ENCODE measurements around the gene SPTBN5.

DNA sequence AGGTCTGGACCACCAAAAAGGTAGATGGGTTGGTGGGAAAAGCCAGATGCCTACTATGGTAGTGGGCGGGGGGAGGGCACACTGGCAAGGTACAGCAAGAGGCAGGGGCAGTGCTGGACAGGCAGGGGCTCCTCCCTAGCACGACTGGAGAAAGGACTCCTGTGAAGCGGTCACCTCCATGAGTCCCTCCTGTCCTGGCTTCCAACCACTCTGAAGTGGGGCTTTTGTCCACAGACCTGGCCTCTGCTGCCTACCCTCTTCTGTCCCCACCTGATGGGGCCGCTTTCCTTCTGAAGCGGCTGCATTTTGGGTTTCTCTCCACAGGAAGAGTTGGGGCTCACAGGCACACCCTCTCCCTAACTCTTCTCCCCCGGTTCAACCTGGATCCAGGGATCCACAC, 2.7 kb upstream of the SPTBN5 start:
- TF ChIP-seq, protein P1, sequence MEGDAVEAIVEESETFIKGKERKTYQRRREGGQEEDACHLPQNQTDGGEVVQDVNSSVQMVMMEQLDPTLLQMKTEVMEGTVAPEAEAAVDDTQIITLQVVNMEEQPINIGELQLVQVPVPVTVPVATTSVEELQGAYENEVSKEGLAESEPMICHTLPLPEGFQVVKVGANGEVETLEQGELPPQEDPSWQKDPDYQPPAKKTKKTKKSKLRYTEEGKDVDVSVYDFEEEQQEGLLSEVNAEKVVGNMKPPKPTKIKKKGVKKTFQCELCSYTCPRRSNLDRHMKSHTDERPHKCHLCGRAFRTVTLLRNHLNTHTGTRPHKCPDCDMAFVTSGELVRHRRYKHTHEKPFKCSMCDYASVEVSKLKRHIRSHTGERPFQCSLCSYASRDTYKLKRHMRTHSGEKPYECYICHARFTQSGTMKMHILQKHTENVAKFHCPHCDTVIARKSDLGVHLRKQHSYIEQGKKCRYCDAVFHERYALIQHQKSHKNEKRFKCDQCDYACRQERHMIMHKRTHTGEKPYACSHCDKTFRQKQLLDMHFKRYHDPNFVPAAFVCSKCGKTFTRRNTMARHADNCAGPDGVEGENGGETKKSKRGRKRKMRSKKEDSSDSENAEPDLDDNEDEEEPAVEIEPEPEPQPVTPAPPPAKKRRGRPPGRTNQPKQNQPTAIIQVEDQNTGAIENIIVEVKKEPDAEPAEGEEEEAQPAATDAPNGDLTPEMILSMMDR (IDR thresholded peaks at IDR 0.05) = no peak
- no peak for TF ChIP-seq POLR2A (IDR thresholded peaks at IDR 0.05)

Data from vagina (tissue), 2 donors.